GM12801 (cell line): ENCODE results near the gene ZNF335.

ENCODE experiments used
- CTCF ChIP-seq: IDR thresholded peaks from one replicate; pipeline ENCODE4 v1.5.1; 2011; ENCODE audit warnings: control low read depth; ENCODE audit not compliant: insufficient read length; ENCODE audit errors: extremely low read depth

ZNF335 gene, protein sequence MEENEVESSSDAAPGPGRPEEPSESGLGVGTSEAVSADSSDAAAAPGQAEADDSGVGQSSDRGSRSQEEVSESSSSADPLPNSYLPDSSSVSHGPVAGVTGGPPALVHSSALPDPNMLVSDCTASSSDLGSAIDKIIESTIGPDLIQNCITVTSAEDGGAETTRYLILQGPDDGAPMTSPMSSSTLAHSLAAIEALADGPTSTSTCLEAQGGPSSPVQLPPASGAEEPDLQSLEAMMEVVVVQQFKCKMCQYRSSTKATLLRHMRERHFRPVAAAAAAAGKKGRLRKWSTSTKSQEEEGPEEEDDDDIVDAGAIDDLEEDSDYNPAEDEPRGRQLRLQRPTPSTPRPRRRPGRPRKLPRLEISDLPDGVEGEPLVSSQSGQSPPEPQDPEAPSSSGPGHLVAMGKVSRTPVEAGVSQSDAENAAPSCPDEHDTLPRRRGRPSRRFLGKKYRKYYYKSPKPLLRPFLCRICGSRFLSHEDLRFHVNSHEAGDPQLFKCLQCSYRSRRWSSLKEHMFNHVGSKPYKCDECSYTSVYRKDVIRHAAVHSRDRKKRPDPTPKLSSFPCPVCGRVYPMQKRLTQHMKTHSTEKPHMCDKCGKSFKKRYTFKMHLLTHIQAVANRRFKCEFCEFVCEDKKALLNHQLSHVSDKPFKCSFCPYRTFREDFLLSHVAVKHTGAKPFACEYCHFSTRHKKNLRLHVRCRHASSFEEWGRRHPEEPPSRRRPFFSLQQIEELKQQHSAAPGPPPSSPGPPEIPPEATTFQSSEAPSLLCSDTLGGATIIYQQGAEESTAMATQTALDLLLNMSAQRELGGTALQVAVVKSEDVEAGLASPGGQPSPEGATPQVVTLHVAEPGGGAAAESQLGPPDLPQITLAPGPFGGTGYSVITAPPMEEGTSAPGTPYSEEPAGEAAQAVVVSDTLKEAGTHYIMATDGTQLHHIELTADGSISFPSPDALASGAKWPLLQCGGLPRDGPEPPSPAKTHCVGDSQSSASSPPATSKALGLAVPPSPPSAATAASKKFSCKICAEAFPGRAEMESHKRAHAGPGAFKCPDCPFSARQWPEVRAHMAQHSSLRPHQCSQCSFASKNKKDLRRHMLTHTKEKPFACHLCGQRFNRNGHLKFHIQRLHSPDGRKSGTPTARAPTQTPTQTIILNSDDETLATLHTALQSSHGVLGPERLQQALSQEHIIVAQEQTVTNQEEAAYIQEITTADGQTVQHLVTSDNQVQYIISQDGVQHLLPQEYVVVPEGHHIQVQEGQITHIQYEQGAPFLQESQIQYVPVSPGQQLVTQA (N-terminal part only)

GRCh38 chr20:45971675-45972499 is at the start of gene ZNF335:
TSS of gene ZNF335 (minus strand) at chr20:45972203. CDS start at chr20:45971410, 793 bp downstream.
- no peak for TF ChIP-seq CTCF

GRCh38 chr20:46020555-46020954 is 48.6 kb upstream of the ZNF335 start:
- no peak for TF ChIP-seq CTCF

DNA sequence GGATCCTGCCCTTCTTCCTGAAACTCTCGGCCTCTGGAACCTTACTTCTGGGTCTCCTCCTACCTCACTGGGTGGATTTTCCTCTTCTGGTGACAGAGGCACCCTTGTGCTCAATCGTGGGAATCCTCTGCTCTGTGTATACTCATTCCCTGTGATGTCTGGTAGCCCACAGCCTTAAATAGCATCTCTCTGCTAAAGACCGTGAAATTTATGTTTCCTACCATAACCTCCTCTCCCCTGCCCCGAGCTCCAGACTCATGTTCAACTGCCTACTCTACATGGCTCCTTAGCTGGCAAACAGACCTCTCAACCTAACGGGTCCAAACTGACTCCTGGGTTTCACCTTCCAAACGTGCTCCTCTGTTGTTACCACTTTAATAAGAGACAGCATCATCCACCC is 46.6 kb upstream of the ZNF335 start:
- no peak for TF ChIP-seq CTCF

GRCh38 chr20:46018112-46018511 is 46.1 kb upstream of the ZNF335 start:
- no peak for TF ChIP-seq CTCF

DNA sequence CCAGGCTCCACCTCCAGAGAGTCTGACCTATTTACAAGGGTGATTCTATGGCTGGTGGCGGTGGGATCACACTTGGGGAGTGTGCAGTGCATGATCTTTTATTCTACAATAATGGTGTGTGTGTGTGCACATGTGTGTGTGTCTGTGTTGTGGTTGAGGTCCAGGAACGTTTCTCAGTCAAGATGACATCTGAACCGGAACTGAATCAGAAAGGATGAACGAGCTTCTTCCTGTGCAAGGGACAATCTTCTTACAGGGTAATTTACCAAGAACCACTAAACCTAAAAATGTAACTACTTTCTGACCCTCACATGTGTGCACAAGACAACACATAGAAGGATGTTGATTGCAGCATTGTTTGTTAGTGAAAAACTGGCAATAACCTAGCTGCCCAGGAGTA is 45.3 kb upstream of the ZNF335 start:
- TF ChIP-seq CTCF = no peak

- TF ChIP-seq CTCF = no peak
These were observed 42.8 kb upstream of the ZNF335 start for GRCh38 chr20:46014517-46015396.
